Left ventricle myocardium inferior (tissue), 1 donor: ENCODE measurements around the gene MIXL1. TPM values are rescaled to one million over a fixed set of nuclear protein-coding genes. Genes with fewer than 3 reads are reported as not detected.

Experiments used
- DNase-seq: peaks from one replicate; pipeline ENCODE4 v3.0.0-alpha.2; 2020
- H3K27ac ChIP-seq: fragments of 200-600 bp; replicated peaks from 2 replicates; pipeline ENCODE4 v1.8.0; 2021
- H3K27me3 ChIP-seq: fragments of 200-600 bp; 2 replicates; pipeline ENCODE4 v1.8.0; 2021; ENCODE audit warnings: low read depth
- H3K36me3 ChIP-seq: fragments of 200-600 bp; 2 replicates; pipeline ENCODE4 v1.8.0; 2021
- H3K4me1 ChIP-seq: fragments of 200-600 bp; 2 replicates; pipeline ENCODE4 v1.8.0; 2021
- H3K4me3 ChIP-seq: fragments of 200-600 bp; 2 replicates; pipeline ENCODE4 v1.8.0; 2021; ENCODE audit warnings: mild to moderate bottlenecking, moderate library complexity
- H3K9me3 ChIP-seq: fragments of 200-600 bp; replicated peaks from 2 replicates; pipeline ENCODE4 v1.8.0; 2021
- intact Hi-C: fragments of 100-400 bp; cut with micrococcal nuclease; formaldehyde crosslinking; loops from one replicate; pipeline ENCODE4 v1.11.0; 2022
- long read RNA-seq: library from polyadenylated mRNA; unstranded; transcript quantifications from one replicate; pipeline ENCODE4 v2.0.0, GENCODE V29; 2021
- total RNA-seq: library from RNA; stranded (reverse); fragmentation: NEBNext Ultra II Directional; extraction: Animal tissue kit (Norgen Biotek cat#: 25700); gene quantifications from one replicate; pipeline ENCODE4 v1.2.1, GENCODE V29; 2021
- TF ChIP-seq, protein P1 (sequence below): fragments of 200-600 bp; IDR thresholded peaks from 2 replicates; pipeline ENCODE4 v1.8.0; 2021; ENCODE audit warnings: antibody characterized with exemption, mild to moderate bottlenecking, borderline replicate concordance
- donor health status: DM: no; HTN: yes; CAD: no; lungs with severe emphysema.

MIXL1 gene
- not detected for total RNA-seq
- long read RNA-seq = 0 reads

DNA sequence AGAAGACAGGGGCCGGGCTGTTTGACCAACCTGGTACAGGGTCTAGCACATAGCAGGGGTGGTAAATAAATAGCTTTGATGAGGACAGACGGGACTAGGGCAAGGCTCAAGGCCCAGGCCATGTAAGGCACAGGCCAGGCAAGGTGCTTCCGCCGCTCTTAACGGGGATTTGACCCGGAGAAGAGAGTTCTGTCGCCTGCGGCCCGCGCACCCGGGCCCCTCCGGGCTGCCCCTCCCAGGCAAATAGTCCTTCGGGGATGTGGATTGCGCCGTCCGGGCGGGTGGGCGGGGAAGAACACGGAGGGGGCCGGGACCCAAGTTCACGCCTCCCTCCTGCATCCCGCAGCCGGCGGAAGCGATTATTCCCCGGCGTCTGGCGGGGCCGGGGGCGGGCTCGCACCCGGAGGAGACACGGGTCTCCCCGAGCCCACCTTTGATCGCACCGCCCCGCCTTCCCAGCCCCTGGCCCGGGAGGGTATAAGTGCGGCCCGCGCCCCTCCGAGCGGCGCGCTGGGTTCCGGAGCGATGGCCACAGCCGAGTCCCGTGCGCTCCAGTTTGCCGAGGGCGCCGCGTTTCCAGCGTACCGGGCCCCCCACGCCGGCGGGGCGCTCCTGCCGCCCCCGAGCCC, at the start of gene MIXL1:
TSS of gene MIXL1 (plus strand) at position 508 of the 629 bp plus-strand sequence. CDS start at position 526, 18 bp downstream.
- Histone ChIP-seq H3K9me3 (no peaks in the 10 kb centered on the region), H3K36me3 (no peaks in the 10 kb centered on the region), H3K27me3 (peaks cover 33% of the 10 kb centered on the region), H3K4me1 (peaks cover 10% of the 10 kb centered on the region), H3K27ac (no peak within 1 kb of the TSS), H3K4me3 (peak within 1 kb of the TSS; percentile 67)
- DNase-seq = no peak
- TF ChIP-seq, protein P1, sequence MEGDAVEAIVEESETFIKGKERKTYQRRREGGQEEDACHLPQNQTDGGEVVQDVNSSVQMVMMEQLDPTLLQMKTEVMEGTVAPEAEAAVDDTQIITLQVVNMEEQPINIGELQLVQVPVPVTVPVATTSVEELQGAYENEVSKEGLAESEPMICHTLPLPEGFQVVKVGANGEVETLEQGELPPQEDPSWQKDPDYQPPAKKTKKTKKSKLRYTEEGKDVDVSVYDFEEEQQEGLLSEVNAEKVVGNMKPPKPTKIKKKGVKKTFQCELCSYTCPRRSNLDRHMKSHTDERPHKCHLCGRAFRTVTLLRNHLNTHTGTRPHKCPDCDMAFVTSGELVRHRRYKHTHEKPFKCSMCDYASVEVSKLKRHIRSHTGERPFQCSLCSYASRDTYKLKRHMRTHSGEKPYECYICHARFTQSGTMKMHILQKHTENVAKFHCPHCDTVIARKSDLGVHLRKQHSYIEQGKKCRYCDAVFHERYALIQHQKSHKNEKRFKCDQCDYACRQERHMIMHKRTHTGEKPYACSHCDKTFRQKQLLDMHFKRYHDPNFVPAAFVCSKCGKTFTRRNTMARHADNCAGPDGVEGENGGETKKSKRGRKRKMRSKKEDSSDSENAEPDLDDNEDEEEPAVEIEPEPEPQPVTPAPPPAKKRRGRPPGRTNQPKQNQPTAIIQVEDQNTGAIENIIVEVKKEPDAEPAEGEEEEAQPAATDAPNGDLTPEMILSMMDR = no peak
- intact Hi-C loops = no loop called here

GRCh38 chr1:226176870-226177269, 46.6 kb upstream of the MIXL1 start:
- intact Hi-C loops = no loop called here
- TF ChIP-seq, protein P1 = no peak
- no peak overlapping the region for H3K4me3 ChIP-seq

DNA sequence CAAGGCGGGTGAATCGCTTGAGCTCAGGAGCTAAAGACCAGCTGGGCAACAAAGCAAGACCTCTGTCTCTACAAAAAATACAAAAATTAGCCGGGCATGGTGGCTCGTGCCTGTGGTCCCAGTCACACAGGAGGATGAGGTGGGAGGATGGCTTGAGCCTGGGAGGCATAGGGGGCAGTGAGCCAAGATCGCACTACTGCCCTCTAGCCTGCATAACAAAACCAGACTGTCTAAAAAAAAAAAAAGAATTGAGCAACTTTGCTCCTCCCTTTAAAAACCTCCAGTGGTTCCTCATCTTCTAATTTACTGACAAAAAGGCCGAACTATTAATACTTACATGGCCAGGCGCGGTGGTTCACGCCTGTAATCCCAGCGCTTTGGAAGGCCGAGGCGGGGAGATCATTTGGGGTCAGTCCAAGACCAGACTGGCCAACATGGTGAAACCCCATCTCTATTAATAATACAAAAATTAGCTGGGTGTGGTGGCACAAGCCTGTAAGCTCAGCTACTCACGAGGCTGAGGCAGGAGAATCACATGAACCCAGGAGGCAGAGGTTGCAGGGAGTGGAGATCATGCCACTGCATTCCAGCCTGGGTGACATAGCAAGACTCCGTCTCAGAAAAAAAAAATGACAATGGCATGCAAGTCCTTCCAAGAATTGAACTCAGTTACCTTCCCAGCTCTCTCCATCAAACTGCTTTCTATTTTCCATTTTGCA, 41.3 kb upstream of the MIXL1 start:
- H3K27ac ChIP-seq = peak overlapping the region; percentile 30
- no peaks in the 10 kb centered on the region for H3K9me3 ChIP-seq
- TF ChIP-seq, protein P1 = peak; percentile 47
- no peak overlapping the region for H3K4me3 ChIP-seq
- intact Hi-C loops = no loop called here
- H3K27me3 ChIP-seq = no peaks in the 10 kb centered on the region
- DNase-seq = peak; percentile 53
- H3K4me1 ChIP-seq = peaks cover 78% of the 10 kb centered on the region
- H3K36me3 ChIP-seq = peaks cover 11% of the 10 kb centered on the region

More at GRCh38 chr1:226176870-226177269, 46.6 kb upstream of the MIXL1 start:
- Histone ChIP-seq H3K9me3 (no peaks in the 10 kb centered on the region), H3K27ac (no peak overlapping the region), H3K36me3 (peaks cover 5% of the 10 kb centered on the region), H3K4me1 (peaks cover 33% of the 10 kb centered on the region), H3K27me3 (no peaks in the 10 kb centered on the region)
- DNase-seq = no peak

- intact Hi-C loops = no loop called here
- no peak for DNase-seq
- peaks cover 69% of the 10 kb centered on the region for H3K4me1 ChIP-seq
- H3K9me3 ChIP-seq = no peaks in the 10 kb centered on the region
- peak overlapping the region; percentile 97 for H3K27ac ChIP-seq
- no peaks in the 10 kb centered on the region for H3K27me3 ChIP-seq
- peaks cover 9% of the 10 kb centered on the region for H3K36me3 ChIP-seq
- H3K4me3 ChIP-seq = peak overlapping the region; percentile 98
- TF ChIP-seq, protein P1 = no peak
These were observed 38.1 kb upstream of the MIXL1 start for GRCh38 chr1:226185141-226186036.
